PFSK-1 (cell line): ENCODE data around the gene ASTL.

Experiments
- FOXP2 ChIP-seq: optimal IDR thresholded peaks from 2 replicates; pipeline ENCODE3; 2011; ENCODE audit warnings: borderline replicate concordance, control low read depth, inconsistent platforms; ENCODE audit not compliant: insufficient read depth; ENCODE audit errors: extremely low read length, extremely low read depth
- POLR2AphosphoS5 ChIP-seq: IDR thresholded peaks from 2 replicates; pipeline ENCODE4 v1.6.1; 2012; ENCODE audit warnings: low read depth, mild to moderate bottlenecking, control low read depth, low read length, moderate library complexity
- REST ChIP-seq, 2 experiments: IDR thresholded peaks; 2 replicates each; pipeline versions ENCODE4 v1.6.1 to v1.8.0; 2011 to 2012; ENCODE audit warnings: low read depth in 2 of 2, low read length in 2 of 2, control low read depth in 1 of 2, inconsistent platforms in 1 of 2, mild to moderate bottlenecking in 1 of 2, moderate library complexity in 1 of 2; ENCODE audit not compliant: insufficient read depth in 1 of 2
- SIN3A ChIP-seq: IDR thresholded peaks from 2 replicates; pipeline ENCODE4 v1.6.1; 2012; ENCODE audit warnings: mild to moderate bottlenecking, low read length, moderate library complexity, borderline replicate concordance; ENCODE audit not compliant: insufficient read depth
- TAF1 ChIP-seq: IDR thresholded peaks from 2 replicates; pipeline ENCODE4 v1.6.1; 2012; ENCODE audit warnings: low read length, control low read depth, borderline replicate concordance; ENCODE audit not compliant: insufficient read depth

Gene ASTL

GRCh38 chr2:96151595-96152303 lies 13.4 kb upstream of the ASTL start:
- TF ChIP-seq FOXP2 (no peak), REST (IDR thresholded peaks at IDR 0.05; ENCODE audit: insufficient read depth in 1 of 2, low read depth in 2 of 2, low read length in 2 of 2) (no peak), TAF1 (no peak), POLR2AphosphoS5 (no peak), SIN3A (no peak)

GRCh38 chr2:96150791-96151594 lies 12.7 kb upstream of the ASTL start:
- TF ChIP-seq FOXP2 (no peak), POLR2AphosphoS5 (no peak), TAF1 (no peak)

GRCh38 chr2:96150007-96150640 lies 11.8 kb upstream of the ASTL start:
- no peak for TF ChIP-seq TAF1
- TF ChIP-seq REST (IDR thresholded peaks at IDR 0.05; ENCODE audit: insufficient read depth in 1 of 2, low read depth in 2 of 2, low read length in 2 of 2): no peak
- TF ChIP-seq SIN3A: no peak
- no peak for TF ChIP-seq POLR2AphosphoS5
- no peak for TF ChIP-seq FOXP2

- TF ChIP-seq POLR2AphosphoS5 (no peak), REST (IDR thresholded peaks at IDR 0.05; ENCODE audit: insufficient read depth in 1 of 2, low read depth in 2 of 2, low read length in 2 of 2) (no peak), FOXP2 (no peak), TAF1 (no peak), SIN3A (no peak)
Measured at GRCh38 chr2:96148410-96149217, 10.3 kb upstream of the ASTL start.

- no peak for TF ChIP-seq FOXP2
- TF ChIP-seq SIN3A: no peak
- no peak for TF ChIP-seq REST (IDR thresholded peaks at IDR 0.05; ENCODE audit: insufficient read depth in 1 of 2, low read depth in 2 of 2, low read length in 2 of 2)
- TF ChIP-seq POLR2AphosphoS5: no peak
- no peak for TF ChIP-seq TAF1
Measured at GRCh38 chr2:96147593-96148201, 9.4 kb upstream of the ASTL start.
